K562 (cell line): ENCODE results near the gene CABP4. TPM values are rescaled to one million over a fixed set of nuclear protein-coding genes. Genes with fewer than 3 reads are reported as not detected.

Experiments
- ATAC-seq: fragments of 200-7000 bp; cut with Tn5 transposase; 3 replicates; pipeline ENCODE4 v1.9.1; 2020; ENCODE audit warnings: moderate library complexity
- BruUV-seq: library from RNA; stranded (reverse); fragments of 400-500 nt; replicated peaks from 2 replicates; lab custom pipeline; 2021; lab: Mats Ljungman, UMichigan
- CTCF ChIA-PET: fragments of 300-600 bp; formaldehyde crosslinking; extraction: SDS; loops from one replicate; lab custom pipeline; 2021; ENCODE audit warnings: low intra/inter-chr PET ratio; lab: Yijun Ruan, JAX
- POLR2A ChIA-PET: fragments of 300-600, 350-650 bp; sonication (Branson Sonifier 250); formaldehyde crosslinking; extraction: SDS; loops from one replicate; lab custom pipeline; 2021; ENCODE audit warnings: antibody characterized with exemption, inconsistent platforms; lab: Yijun Ruan, JAX
- DNase-seq, 4 experiments: peaks; one replicate each; pipeline versions ENCODE4 v3.0.0 to v3.0.0-alpha.2; 2011 to 2018; ENCODE audit warnings: low spot score in 3 of 4, mixed read lengths in 3 of 4; ENCODE audit errors: extremely low read depth in 1 of 4
- FAIRE-seq: peaks from 2 replicates; lab custom pipeline; 2011; peaks lifted over from hg19 to GRCh38; lab: Jason Lieb, UNC
- H2AFZ ChIP-seq: 2 replicates; pipeline ENCODE4 v1.6.0; 2011; ENCODE audit warnings: low read depth, low read length, control low read depth, inconsistent platforms
- H3K27ac ChIP-seq: fragments of 200-600 bp; 3 replicates; pipeline ENCODE4 v1.8.0; 2011; ENCODE audit warnings: low read depth, mild to moderate bottlenecking, control low read depth, inconsistent platforms, low read length, moderate library complexity, mixed read lengths; ENCODE audit errors: extremely low read depth
- H3K27me3 ChIP-seq, 2 experiments: fragments of 300-600 bp in 1 of 2; 2 replicates in 1 of 2; 3 replicates in 1 of 2; pipeline versions ENCODE4 v1.6.0 to v1.8.0; 2011; ENCODE audit warnings: inconsistent platforms in 2 of 2, low read length in 2 of 2, mild to moderate bottlenecking in 1 of 2, mixed read lengths in 1 of 2, moderate library complexity in 1 of 2; ENCODE audit not compliant: control insufficient read depth in 2 of 2, insufficient read depth in 2 of 2
- H3K36me3 ChIP-seq: fragments of 300-600 bp; 3 replicates; pipeline ENCODE4 v1.8.0; 2011; ENCODE audit warnings: mild to moderate bottlenecking, low read length, inconsistent platforms; ENCODE audit not compliant: control insufficient read depth, insufficient read depth
- H3K4me1 ChIP-seq, 2 experiments: fragments of 200-600 bp in 1 of 2; replicated peaks in 1 of 2; 2 replicates in 1 of 2; 3 replicates in 1 of 2; pipeline versions ENCODE4 v1.5.1 to v1.8.0; 2011; ENCODE audit warnings: inconsistent platforms in 2 of 2, low read length in 2 of 2, mild to moderate bottlenecking in 1 of 2, mixed read lengths in 1 of 2, moderate library complexity in 1 of 2; ENCODE audit not compliant: control insufficient read depth in 2 of 2, insufficient read depth in 2 of 2
- H3K4me2 ChIP-seq: 2 replicates; pipeline ENCODE4 v1.6.1; 2011; ENCODE audit warnings: low read length, control low read depth, inconsistent platforms, mixed read lengths; ENCODE audit not compliant: insufficient read depth
- H3K4me3 ChIP-seq: fragments of 200-600 bp; sonication (generic), shearing (Covaris generic); 2 replicates; pipeline ENCODE4 v1.5.1; 2016; ENCODE audit warnings: control low read depth, inconsistent platforms
- H3K79me2 ChIP-seq: fragments of 200-600 bp; 3 replicates; pipeline ENCODE4 v1.8.0; 2011; ENCODE audit warnings: low read length, inconsistent platforms; ENCODE audit not compliant: control insufficient read depth, insufficient read depth
- H3K9ac ChIP-seq, 2 experiments: 2 replicates each; pipeline versions ENCODE4 v1.6.0 to v1.6.1; 2011; ENCODE audit warnings: low read depth in 2 of 2, low read length in 2 of 2, control low read depth in 1 of 2, inconsistent platforms in 1 of 2, mild to moderate bottlenecking in 1 of 2, mixed read lengths in 1 of 2; ENCODE audit not compliant: insufficient read depth in 1 of 2
- H3K9me1 ChIP-seq: one replicate; pipeline ENCODE4 v1.6.0; 2011; ENCODE audit warnings: inconsistent platforms, mild to moderate bottlenecking, low read length, moderate library complexity; ENCODE audit not compliant: control insufficient read depth, insufficient read depth
- H3K9me3 ChIP-seq: replicated peaks from 2 replicates; pipeline ENCODE4 v1.5.1; 2011; ENCODE audit warnings: low read depth, low read length, inconsistent platforms; ENCODE audit not compliant: control insufficient read depth, insufficient read depth
- H4K20me1 ChIP-seq: replicated peaks from 2 replicates; pipeline ENCODE4 v1.6.1; 2011; ENCODE audit warnings: low read length, inconsistent platforms, mixed read lengths; ENCODE audit not compliant: control insufficient read depth, insufficient read depth
- ARNT ChIP-seq, 2 experiments: fragments of 450-650 bp; IDR thresholded peaks; 2 replicates each; pipeline ENCODE4 v1.6.1; 2016; ENCODE audit warnings: mild to moderate bottlenecking in 1 of 2
- ATF7 ChIP-seq: fragments of 450-650 bp; IDR thresholded peaks from 2 replicates; pipeline ENCODE4 v1.7.1; 2014; ENCODE audit warnings: mild to moderate bottlenecking, moderate library complexity
- CTCF ChIP-seq, 3 experiments: IDR thresholded peaks in 2 of 3; conservative IDR thresholded peaks in 1 of 3; 2 replicates each; pipeline ENCODE4 v1.5.1; 2011 to 2012; ENCODE audit warnings: low read length in 3 of 3, mild to moderate bottlenecking in 3 of 3, control low read depth in 2 of 3, improper control_type of control experiment in 1 of 3, inconsistent platforms in 1 of 3, low read depth in 1 of 3, mixed read lengths in 1 of 3, moderate library complexity in 1 of 3; ENCODE audit not compliant: insufficient read depth in 2 of 3
- FOXM1 ChIP-seq, 2 experiments: fragments of 450-650 bp in 1 of 2; sonication (generic) in 1 of 2; formaldehyde crosslinking in 1 of 2; IDR thresholded peaks; 2 replicates each; pipeline versions ENCODE4 v1.6.1 to v1.9.0; 2017 to 2022; ENCODE audit warnings: low read depth in 2 of 2, mild to moderate bottlenecking in 2 of 2, missing genetic modification reagents in 1 of 2, moderate library complexity in 1 of 2
- MAFF ChIP-seq: IDR thresholded peaks from 2 replicates; pipeline ENCODE4 v1.6.1; 2012; ENCODE audit warnings: low read length, improper control_type of control experiment
- NR2C1 ChIP-seq, 2 experiments: fragments of 450-650 bp; IDR thresholded peaks; 2 replicates each; pipeline ENCODE4 v1.6.1; 2017; ENCODE audit warnings: mild to moderate bottlenecking in 2 of 2, antibody characterized with exemption in 1 of 2, inconsistent platforms in 1 of 2, missing compliant biosample characterization in 1 of 2, missing genetic modification characterization in 1 of 2
- PHF8 ChIP-seq: fragments of 200-600 bp; sonication (generic); IDR thresholded peaks from 2 replicates; pipeline ENCODE4 v1.6.1; 2012; ENCODE audit warnings: mixed run types, mild to moderate bottlenecking, inconsistent platforms, low read length, moderate library complexity, borderline replicate concordance
- POLR2AphosphoS5 ChIP-seq: IDR thresholded peaks from 2 replicates; pipeline ENCODE4 v1.6.1; 2011; ENCODE audit warnings: mild to moderate bottlenecking, low read depth, low read length, moderate library complexity; ENCODE audit not compliant: control insufficient read depth, insufficient read depth
- PRPF4 ChIP-seq: fragments of 200-400 bp; formaldehyde crosslinking; IDR thresholded peaks from one replicate; pipeline ENCODE4 v1.6.1; 2017; ENCODE audit warnings: low read length, low read depth, mild to moderate bottlenecking; ENCODE audit not compliant: insufficient read depth, poor library complexity, severe bottlenecking
- ZNF766 ChIP-seq: fragments of 200-800 bp; sonication (Bioruptor generic); conservative IDR thresholded peaks from 2 replicates; pipeline ENCODE4 v1.6.1; 2016; ENCODE audit warnings: missing genetic modification characterization, missing compliant biosample characterization
- WGBS: fragments of 100-300 bp; shearing (Covaris generic); methylation state at CpG from one replicate; pipeline ENCODE4 v1.1.6; 2016; ENCODE audit warnings: low coverage, mixed read lengths; ENCODE audit not compliant: insufficient coverage; ENCODE audit errors: missing lambda C conversion rate; 5-methylcytosine and 5-hydroxymethylcytosine counted together
- in situ Hi-C: fragments of 300-500 bp; cut with MboI; formaldehyde crosslinking; loops from 4 replicates; pipeline ENCODE4 v1.15.0; 2018; ENCODE audit warnings: inconsistent platforms, mixed read lengths
- intact Hi-C: fragments of 100-400 bp; cut with micrococcal nuclease; formaldehyde crosslinking; loops from 2 replicates; pipeline ENCODE4 v1.14.2; 2022
- polyA plus RNA-seq, 8 experiments: library from polyadenylated mRNA; depleted of rRNA in 4 of 8; stranded (reverse) in 5 of 8; unstranded in 3 of 8; fragments of >200 nt; fragmentation: Nextera tagmentation in 2 of 8; fragmentation: Illumina TruSeq in 1 of 8; extraction: Ambion mirVana in 2 of 8; extraction: Trizol in 1 of 8; gene quantifications; 2 replicates each; pipeline versions ENCODE4 v1.2.1 to v1.2.3, GENCODE V29; 2011 to 2014; ENCODE audit warnings: inconsistent platforms in 1 of 8, missing spikeins in 1 of 8
- total RNA-seq, 7 experiments: library from RNA; depleted of rRNA in 6 of 7; stranded (reverse); fragments of >200 nt in 6 of 7; fragmentation: Illumina TruSeq in 2 of 7; extraction: Trizol in 2 of 7; gene quantifications; 2 replicates each; pipeline versions ENCODE4 v1.2.1 to v1.2.3, GENCODE V29; 2011 to 2021; ENCODE audit warnings: low replicate concordance in 1 of 7
- TF ChIP-seq, protein P1 (sequence below): sonication (generic); formaldehyde crosslinking; IDR thresholded peaks from 2 replicates; pipeline ENCODE4 v1.8.0; 2022; ENCODE audit warnings: mild to moderate bottlenecking, missing genetic modification reagents

The CABP4 gene
- total and polyA plus RNA-seq, 9 of the 15 experiments (the other 6 are each of a cell fraction or from before 2014, with no cell fraction given) = 0.11 TPM; not detected in 8

DNA sequence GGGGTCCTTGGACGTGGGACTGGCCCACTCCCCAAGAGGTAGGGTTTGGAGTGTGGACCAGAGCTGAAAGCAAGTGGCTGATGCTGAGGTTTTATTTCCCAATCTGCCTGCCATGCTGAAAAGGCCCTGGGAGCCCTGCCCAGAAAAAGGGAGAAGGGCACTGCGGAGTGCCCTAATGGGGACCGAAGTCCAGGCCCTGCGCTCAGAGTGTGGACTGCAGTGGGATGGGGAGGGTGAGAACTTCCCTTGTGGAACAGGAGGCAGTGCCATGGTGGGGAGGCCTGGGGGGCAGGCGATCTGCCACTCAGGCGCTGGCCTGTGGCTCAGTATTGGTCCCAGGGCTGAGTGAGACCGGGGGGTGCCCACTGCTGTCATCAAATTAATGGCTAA, 6.9 kb upstream of the CABP4 start:
- ATAC-seq (no peak), FAIRE-seq (no peak), DNase-seq (no peak)
- Histone ChIP-seq H3K36me3 (no peaks in the 10 kb centered on the region), H3K27ac (no peak overlapping the region), H2AFZ (no peak overlapping the region), H3K9ac (no peak overlapping the region), H4K20me1 (no peaks in the 10 kb centered on the region), H3K9me3 (no peaks in the 10 kb centered on the region), H3K4me2 (no peak overlapping the region), H3K4me1 (peaks cover 7 to 34% of the 10 kb centered on the region in 2 experiments; a peak in 4 of 5 replicates), H3K27me3 (no peaks in the 10 kb centered on the region), H3K4me3 (no peak overlapping the region), H3K9me1 (no peaks in the 10 kb centered on the region), H3K79me2 (peaks cover 13% of the 10 kb centered on the region)
- intact Hi-C loops (no loop called here), in situ Hi-C loops (no loop called here)
- TF ChIP-seq CTCF (IDR thresholded peaks at IDR 0.05 in 2 of 3, conservative IDR thresholded peaks at IDR 0.05 in 1 of 3; ENCODE audit: insufficient read depth in 2 of 3, low read depth in 1 of 3, low read length in 3 of 3) (no peak), MAFF (no peak), FOXM1 (IDR thresholded peaks at IDR 0.05; ENCODE audit: low read depth) (no peak), FOXM1 (CRISPR knock-in tag; IDR thresholded peaks at IDR 0.05; ENCODE audit: low read depth) (no peak), ATF7 (no peak), POLR2AphosphoS5 (no peak), NR2C1 (IDR thresholded peaks at IDR 0.05) (no peak), NR2C1 (tag; IDR thresholded peaks at IDR 0.05) (no peak), PRPF4 (no peak), ARNT (IDR thresholded peaks at IDR 0.05) (no peak), PHF8 (no peak), ZNF766 (CRISPR knock-in tag) (no peak)
- TF ChIP-seq, protein P1, sequence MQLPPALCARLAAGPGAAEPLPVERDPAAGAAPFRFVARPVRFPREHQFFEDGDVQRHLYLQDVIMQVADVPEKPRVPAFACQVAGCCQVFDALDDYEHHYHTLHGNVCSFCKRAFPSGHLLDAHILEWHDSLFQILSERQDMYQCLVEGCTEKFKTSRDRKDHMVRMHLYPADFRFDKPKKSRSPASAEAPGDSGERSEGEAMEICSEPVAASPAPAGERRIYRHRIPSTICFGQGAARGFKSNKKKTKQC (CRISPR knock-in tag) = no peak
- no TSS peak for BruUV-seq
- CTCF ChIA-PET = no interaction called here
- POLR2A ChIA-PET = interaction anchor here (1.0 to 1.2 kb wide), 2 partner anchors 9 kb away, joined by 3 to 7 read pairs; no protein-coding TSS in a partner anchor
- WGBS = 82% methylated on average over 6 of the region's 7 CpGs
